Adrenal gland (tissue), 12 donors: ENCODE measurements around the gene SLC48A1. TPM values are rescaled to one million over a fixed set of nuclear protein-coding genes. Genes with fewer than 3 reads are reported as not detected.

ENCODE experiments used
- DNase-seq, 7 donors: peaks; one replicate each; pipeline ENCODE4 v3.0.0-alpha.2; 2019 to 2020
- H3K27ac ChIP-seq, 5 donors: fragments of 200-600 bp; sonication (generic) in 4 of 5; 1 replicate in 3 of 5; 2 replicates in 2 of 5; pipeline versions ENCODE4 v1.5.1 to v1.8.0; 2016 to 2020; ENCODE audit warnings: mild to moderate bottlenecking in 1 of 5
- H3K27me3 ChIP-seq: fragments of 200-600 bp; 2 replicates; pipeline ENCODE4 v1.8.0; 2021
- H3K36me3 ChIP-seq, 2 donors: fragments of 200-600 bp; replicated peaks in 1 of 2; 1 replicate in 1 of 2; 2 replicates in 1 of 2; pipeline versions ENCODE4 v1.5.1 to v1.8.0; 2018 to 2022
- H3K4me1 ChIP-seq, 2 donors: fragments of 200-600 bp; replicated peaks in 1 of 2; 1 replicate in 1 of 2; 2 replicates in 1 of 2; pipeline versions ENCODE4 v1.5.1 to v1.8.0; 2018 to 2021
- H3K4me3 ChIP-seq, 4 donors: fragments of 200-600 bp; sonication (generic) in 3 of 4; one replicate each; pipeline ENCODE4 v1.5.1; 2016 to 2018
- H3K9me3 ChIP-seq, 3 donors: fragments of 200-600 bp; sonication (generic) in 1 of 3; replicated peaks in 1 of 3; 1 replicate in 2 of 3; 2 replicates in 1 of 3; pipeline versions ENCODE4 v1.5.1 to v1.8.0; 2016 to 2021
- POLR2A ChIP-seq, 2 donors: fragments of 450-650 bp; IDR thresholded peaks; one replicate each; pipeline ENCODE4 v1.6.1; 2017; ENCODE audit warnings: antibody characterized with exemption in 2 of 2, mild to moderate bottlenecking in 2 of 2, moderate library complexity in 1 of 2
- WGBS, 4 donors: extraction: QIAGEN DNeasy Blood & Tissue Kit in 2 of 4; methylation state at CpG; one replicate each; pipeline versions ENCODE4 v1.1.5 to v1.1.7; 2013 to 2017; 5-methylcytosine and 5-hydroxymethylcytosine counted together
- intact Hi-C, 2 donors: fragments of 100-400 bp; cut with DNase I; formaldehyde crosslinking; loops; one replicate each; pipeline versions ENCODE4 v1.14.1 to v1.15.0; 2022 to 2023
- polyA plus RNA-seq, 3 donors: library from polyadenylated mRNA; stranded (reverse); fragments of 200-250 nt in 2 of 3; fragments of 350-450 nt in 1 of 3; fragmentation: Illumina TruSeq in 1 of 3; extraction: RNeasy Lipid Tissue Mini Kit (QIAGEN cat#74804) in 1 of 3; gene quantifications; one replicate each; pipeline ENCODE4 v1.2.3, GENCODE V29; 2013 to 2014
- total RNA-seq, 9 donors: library from RNA; depleted of rRNA in 4 of 9; stranded (reverse); fragments of >200 nt in 4 of 9; fragments of 120-200 nt in 1 of 9; fragmentation: NEBNext Ultra II Directional in 1 of 9; extraction: Animal tissue kit (Norgen Biotek cat#: 25700) in 1 of 9; gene quantifications; one replicate each; pipeline versions ENCODE4 v1.1.0 to v1.2.4, GENCODE V29; 2013 to 2023
- TF ChIP-seq, protein P1 (sequence below), 6 experiments: fragments of 450-650 bp in 4 of 6; fragments of 200-600 bp in 2 of 6; sonication (generic) in 1 of 6; IDR thresholded peaks; 1 replicate in 5 of 6; 2 replicates in 1 of 6; pipeline versions ENCODE4 v1.5.1 to v1.8.0; 2016 to 2021; ENCODE audit warnings: antibody characterized with exemption in 6 of 6, mild to moderate bottlenecking in 2 of 6, moderate library complexity in 1 of 6
- donor health status: healthy with polysubstance abuse.
- donor health status: Bipolar disorder and iron deficiency.
- donor health status: DM: yes; HTN: yes; CAD: no.
- donor health status: DM: no; HTN: no; CAD: no.
- donor health status: DM: no; HTN: no; CAD: no.
- donor health status: DM: yes; HTN: yes; CAD: no.

The SLC48A1 gene
- total and polyA plus RNA-seq, 12 donors, result 8.5 to 91.9 (median 57.5) TPM

DNA sequence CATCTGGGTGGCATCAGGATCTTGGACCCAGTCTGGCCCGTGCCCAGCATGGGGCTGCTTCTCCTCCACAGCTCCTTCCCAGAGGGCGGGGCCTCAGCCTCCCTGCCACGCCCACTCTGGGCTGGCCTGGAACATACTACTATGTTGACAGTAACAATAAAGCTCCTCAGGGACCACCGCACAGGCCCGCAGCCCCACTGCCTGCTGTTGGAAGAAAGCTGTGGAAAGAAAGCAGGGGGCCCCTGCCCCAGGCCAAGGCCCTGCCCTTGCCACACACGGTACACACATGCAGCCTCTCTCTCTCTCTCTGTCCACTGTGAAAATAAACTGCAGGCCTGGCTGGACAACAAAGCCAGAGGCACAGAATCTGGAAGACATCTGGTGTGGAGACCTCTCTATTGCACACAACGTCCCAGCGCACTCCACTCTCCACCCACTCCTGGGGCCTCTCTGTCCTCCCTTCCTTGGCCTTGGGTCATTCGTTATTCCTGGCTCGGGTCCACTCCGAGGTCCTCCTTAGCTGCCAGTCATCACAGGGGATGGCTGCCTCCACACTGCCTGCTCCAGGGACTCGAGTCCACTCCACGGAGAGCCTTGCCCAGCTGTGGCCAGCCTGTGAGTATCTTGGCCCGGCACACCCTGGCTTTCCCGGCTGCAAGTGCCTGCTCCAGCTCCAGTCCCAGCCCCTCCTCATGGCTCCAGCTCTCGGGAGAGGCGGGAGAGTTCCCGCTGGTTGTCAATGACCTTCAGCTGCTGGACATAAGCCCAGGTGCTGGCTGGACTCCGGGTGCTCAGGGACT, 36.0 kb upstream of the SLC48A1 start:
- no peaks in the 10 kb centered on the region for H3K36me3 ChIP-seq
- H3K9me3 ChIP-seq, result no peaks in the 10 kb centered on the region
- 21 to 31% (median 23%) methylated on average over 12 to 19 of the region's 19 CpGs for WGBS, 4 donors
- peaks cover 24 to 52% of the 10 kb centered on the region in 2 donors for H3K4me1 ChIP-seq
- peak overlapping the region in 1 of 4 donors; percentile 15 for H3K4me3 ChIP-seq
- intact Hi-C loops, result no loop called here
- H3K27me3 ChIP-seq, result no peaks in the 10 kb centered on the region
- peak; percentile 90 to 97 (median 96) for DNase-seq
- H3K27ac ChIP-seq, result peak overlapping the region; percentile 23 to 90 (median 72)
- TF ChIP-seq, protein P1, sequence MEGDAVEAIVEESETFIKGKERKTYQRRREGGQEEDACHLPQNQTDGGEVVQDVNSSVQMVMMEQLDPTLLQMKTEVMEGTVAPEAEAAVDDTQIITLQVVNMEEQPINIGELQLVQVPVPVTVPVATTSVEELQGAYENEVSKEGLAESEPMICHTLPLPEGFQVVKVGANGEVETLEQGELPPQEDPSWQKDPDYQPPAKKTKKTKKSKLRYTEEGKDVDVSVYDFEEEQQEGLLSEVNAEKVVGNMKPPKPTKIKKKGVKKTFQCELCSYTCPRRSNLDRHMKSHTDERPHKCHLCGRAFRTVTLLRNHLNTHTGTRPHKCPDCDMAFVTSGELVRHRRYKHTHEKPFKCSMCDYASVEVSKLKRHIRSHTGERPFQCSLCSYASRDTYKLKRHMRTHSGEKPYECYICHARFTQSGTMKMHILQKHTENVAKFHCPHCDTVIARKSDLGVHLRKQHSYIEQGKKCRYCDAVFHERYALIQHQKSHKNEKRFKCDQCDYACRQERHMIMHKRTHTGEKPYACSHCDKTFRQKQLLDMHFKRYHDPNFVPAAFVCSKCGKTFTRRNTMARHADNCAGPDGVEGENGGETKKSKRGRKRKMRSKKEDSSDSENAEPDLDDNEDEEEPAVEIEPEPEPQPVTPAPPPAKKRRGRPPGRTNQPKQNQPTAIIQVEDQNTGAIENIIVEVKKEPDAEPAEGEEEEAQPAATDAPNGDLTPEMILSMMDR (IDR thresholded peaks at IDR 0.05), result no peak
- peak in 1 of 2 donors; percentile 73 for TF ChIP-seq POLR2A (IDR thresholded peaks at IDR 0.05)

DNA sequence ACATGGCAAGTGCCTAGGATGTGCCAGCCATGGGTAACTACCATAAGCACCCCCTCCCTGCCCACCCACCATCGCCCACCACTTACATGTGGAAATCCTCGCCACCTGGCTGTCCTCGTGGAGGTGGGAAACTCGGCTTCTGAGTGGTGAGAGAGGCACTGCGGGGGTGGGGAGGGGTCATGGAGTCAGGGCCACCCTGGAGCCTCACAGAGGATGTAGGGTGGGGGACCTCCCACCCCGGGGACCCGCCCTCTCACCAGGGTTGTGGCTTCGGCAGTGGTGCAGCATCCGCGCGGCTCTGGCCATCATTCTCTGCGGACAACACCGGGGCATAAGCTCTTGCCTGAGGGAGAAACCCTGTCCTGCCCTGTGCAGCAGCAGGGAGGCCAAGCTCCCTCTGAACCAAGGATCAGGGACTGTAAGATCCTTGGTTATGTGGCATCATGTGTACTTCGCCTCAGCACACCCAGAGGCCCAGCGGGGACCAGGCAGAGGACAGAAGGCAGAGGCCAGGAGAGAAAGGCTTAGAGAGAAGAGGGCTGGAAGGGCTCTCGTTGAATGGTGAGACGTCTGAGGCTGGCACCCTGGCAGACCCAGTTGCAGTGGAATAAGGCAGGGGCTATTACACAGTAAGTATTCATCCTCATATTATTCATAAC, 35.0 kb upstream of the SLC48A1 start:
- no peaks in the 10 kb centered on the region for H3K36me3 ChIP-seq
- DNase-seq, result no peak
- WGBS, 4 donors, result 68 to 90% (median 87%) methylated on average over 8 to 17 of the region's 17 CpGs
- H3K27me3 ChIP-seq, result no peaks in the 10 kb centered on the region
- peaks cover 24 to 52% of the 10 kb centered on the region in 2 donors for H3K4me1 ChIP-seq
- intact Hi-C loops, result no loop called here
- peak overlapping the region in 4 of 5 donors; percentile 26 to 90 (median 80) for H3K27ac ChIP-seq
- H3K9me3 ChIP-seq, result no peaks in the 10 kb centered on the region
- H3K4me3 ChIP-seq, result no peak overlapping the region
- TF ChIP-seq, protein P1 (IDR thresholded peaks at IDR 0.05), result no peak
- no peak for TF ChIP-seq POLR2A (IDR thresholded peaks at IDR 0.05)

DNA sequence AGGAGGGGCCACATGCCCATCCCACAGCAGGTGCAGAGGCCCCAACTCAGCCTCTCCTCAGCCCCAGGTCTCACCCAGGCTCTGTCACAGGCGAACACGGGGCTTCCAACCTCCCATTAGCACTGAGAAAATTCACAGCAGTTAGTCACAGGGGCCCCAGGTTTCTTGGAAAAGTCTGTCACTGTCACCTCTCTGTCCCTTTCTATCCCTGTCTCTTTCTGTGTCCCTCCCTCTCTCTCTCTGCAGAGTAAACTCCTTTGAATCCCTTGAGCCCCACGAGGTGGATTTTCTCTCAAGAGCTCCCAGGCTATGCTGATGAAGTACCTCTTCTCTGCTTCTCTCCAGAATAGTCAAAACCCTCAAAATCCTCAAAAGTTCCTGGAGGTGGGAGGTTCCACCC, 33.7 kb upstream of the SLC48A1 start:
- Histone ChIP-seq H3K9me3 (no peaks in the 10 kb centered on the region), H3K27ac (no peak overlapping the region), H3K4me3 (no peak overlapping the region), H3K36me3 (no peaks in the 10 kb centered on the region), H3K4me1 (peaks cover 24 to 52% of the 10 kb centered on the region in 2 donors), H3K27me3 (no peaks in the 10 kb centered on the region)
- TF ChIP-seq, protein P1 (IDR thresholded peaks at IDR 0.05), result no peak
- no peak for TF ChIP-seq POLR2A (IDR thresholded peaks at IDR 0.05)
- intact Hi-C loops, result no loop called here
- WGBS, 4 donors, result 93 to 100% (median 95%) methylated on average over 3 of the region's 3 CpGs
- no peak for DNase-seq

DNA sequence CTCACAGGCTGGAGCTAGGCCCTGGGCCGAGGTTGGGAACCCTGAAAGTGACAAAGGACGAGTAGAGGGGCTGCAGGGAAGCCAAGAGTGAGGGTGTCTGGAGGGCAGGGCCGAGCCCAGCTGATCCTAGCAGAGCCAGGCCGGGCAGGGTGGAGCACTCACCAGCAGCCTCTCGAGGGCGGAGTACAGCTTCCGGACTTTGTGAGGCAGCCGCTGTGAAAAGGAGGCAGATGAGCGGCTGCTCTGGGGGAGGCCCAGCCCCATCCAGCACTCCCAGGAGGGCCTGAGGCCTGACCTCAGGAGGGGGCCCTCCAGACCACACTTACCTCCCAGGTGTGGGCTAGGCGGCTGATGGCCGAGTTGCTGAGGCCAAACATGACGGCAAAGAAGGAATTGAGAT, 33.1 kb upstream of the SLC48A1 start:
- Histone ChIP-seq H3K27ac (no peak overlapping the region), H3K4me1 (peaks cover 24 to 46% of the 10 kb centered on the region in 2 donors), H3K36me3 (no peaks in the 10 kb centered on the region), H3K27me3 (no peaks in the 10 kb centered on the region), H3K4me3 (no peak overlapping the region), H3K9me3 (no peaks in the 10 kb centered on the region)
- intact Hi-C loops, result loop anchor here in 1 of 2 donors (5.0 to 10.0 kb wide), 2 partner anchors 37 to 205 kb away; no protein-coding TSS in a partner anchor
- 82 to 91% (median 86%) methylated on average over 4 to 12 of the region's 12 CpGs for WGBS, 4 donors
- no peak for TF ChIP-seq POLR2A (IDR thresholded peaks at IDR 0.05)
- TF ChIP-seq, protein P1 (IDR thresholded peaks at IDR 0.05), result no peak
- no peak for DNase-seq
